Measurements from ENCODE around the gene HMCES.

The HMCES gene

DNA sequence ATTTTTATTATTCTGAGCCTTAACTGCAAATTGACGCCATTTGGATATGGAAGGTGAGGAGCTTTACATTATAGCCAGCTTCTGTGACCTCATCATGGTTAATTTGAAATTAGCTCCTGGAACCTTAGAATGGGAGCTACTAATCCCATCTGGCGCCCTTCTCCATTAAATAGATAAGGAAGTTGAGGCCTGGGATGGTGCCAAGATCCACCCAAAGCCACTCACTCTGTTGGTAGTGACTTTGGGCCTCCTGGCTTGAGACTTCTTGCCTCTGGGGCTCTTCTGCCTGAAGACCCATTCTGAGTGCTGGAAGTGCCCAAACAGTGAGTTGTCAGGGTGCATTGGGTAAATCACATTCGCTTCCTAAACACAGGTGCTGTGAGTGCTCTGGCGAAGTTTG, 12.0 kb upstream of the HMCES start:
- no peak for DNase-seq (ENCODE audit: low read depth, low spot score)
- in situ Hi-C loops (cut with HindIII; ENCODE audit: low sequenced_read_pairs) = no loop called here

DNA sequence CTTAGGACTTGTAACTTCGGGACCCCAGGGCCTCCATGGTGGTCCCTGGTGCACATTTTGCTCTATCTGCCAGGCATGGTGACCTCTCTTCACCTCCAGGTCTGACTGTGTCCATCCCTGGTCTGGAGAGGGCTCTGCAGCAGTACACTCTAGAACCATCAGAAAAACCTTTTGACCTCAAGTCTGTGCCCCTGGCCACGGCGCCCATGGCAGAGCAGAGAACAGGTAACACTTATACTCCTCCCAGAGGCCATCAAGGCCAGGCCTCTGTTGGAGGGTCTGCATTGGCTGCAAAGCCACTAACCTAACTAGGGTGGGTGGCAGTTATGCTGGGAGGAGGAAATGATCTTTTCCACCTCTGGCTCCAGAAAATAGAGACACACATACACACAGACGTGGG, 10.3 kb upstream of the HMCES start:
- no peak for DNase-seq (ENCODE audit: low read depth, low spot score)
- H3K4me3 ChIP-seq (ENCODE audit: low read depth, low read length) = no peak overlapping the region
- TF ChIP-seq, protein P1, sequence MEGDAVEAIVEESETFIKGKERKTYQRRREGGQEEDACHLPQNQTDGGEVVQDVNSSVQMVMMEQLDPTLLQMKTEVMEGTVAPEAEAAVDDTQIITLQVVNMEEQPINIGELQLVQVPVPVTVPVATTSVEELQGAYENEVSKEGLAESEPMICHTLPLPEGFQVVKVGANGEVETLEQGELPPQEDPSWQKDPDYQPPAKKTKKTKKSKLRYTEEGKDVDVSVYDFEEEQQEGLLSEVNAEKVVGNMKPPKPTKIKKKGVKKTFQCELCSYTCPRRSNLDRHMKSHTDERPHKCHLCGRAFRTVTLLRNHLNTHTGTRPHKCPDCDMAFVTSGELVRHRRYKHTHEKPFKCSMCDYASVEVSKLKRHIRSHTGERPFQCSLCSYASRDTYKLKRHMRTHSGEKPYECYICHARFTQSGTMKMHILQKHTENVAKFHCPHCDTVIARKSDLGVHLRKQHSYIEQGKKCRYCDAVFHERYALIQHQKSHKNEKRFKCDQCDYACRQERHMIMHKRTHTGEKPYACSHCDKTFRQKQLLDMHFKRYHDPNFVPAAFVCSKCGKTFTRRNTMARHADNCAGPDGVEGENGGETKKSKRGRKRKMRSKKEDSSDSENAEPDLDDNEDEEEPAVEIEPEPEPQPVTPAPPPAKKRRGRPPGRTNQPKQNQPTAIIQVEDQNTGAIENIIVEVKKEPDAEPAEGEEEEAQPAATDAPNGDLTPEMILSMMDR (IDR thresholded peaks at IDR 0.05; ENCODE audit: low read depth, low read length) = no peak
- in situ Hi-C loops (cut with HindIII; ENCODE audit: low sequenced_read_pairs) = no loop called here

More for the DNA sequence above, 12.0 kb upstream of the HMCES start:
- H3K4me3 ChIP-seq (ENCODE audit: low read depth, low read length) = no peak overlapping the region
- TF ChIP-seq, protein P1 (IDR thresholded peaks at IDR 0.05; ENCODE audit: low read depth, low read length) = no peak

GRCh38 chr3:129271674-129272073, 7.0 kb upstream of the HMCES start:
- no peak for DNase-seq (ENCODE audit: low read depth, low spot score)
- TF ChIP-seq, protein P1 (IDR thresholded peaks at IDR 0.05; ENCODE audit: low read depth, low read length) = no peak
- in situ Hi-C loops (cut with HindIII; ENCODE audit: low sequenced_read_pairs) = no loop called here
- no peak overlapping the region for H3K4me3 ChIP-seq (ENCODE audit: low read depth, low read length)

DNA sequence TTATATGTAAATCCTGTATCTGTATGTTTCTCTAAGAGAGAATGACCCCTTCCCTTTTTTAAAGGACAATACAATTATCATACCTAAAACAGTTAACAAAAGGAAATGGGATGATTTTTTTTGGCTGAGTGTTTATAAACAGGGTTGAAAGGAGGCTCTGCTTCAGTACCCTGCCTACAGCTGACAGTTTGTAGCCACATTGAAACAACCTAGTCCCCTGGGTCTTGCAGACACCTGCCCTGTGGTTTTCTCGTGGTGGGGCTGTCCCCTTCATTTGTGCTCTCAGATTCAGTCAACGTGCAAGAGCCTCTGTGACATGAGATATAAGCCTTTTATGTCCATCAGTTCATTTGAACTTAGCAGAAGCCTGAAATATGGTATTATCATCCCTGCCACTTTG, 2.3 kb upstream of the HMCES start:
- no peak overlapping the region for H3K4me3 ChIP-seq (ENCODE audit: low read depth, low read length)
- no peak for DNase-seq (ENCODE audit: low read depth, low spot score)
- TF ChIP-seq, protein P1 (IDR thresholded peaks at IDR 0.05; ENCODE audit: low read depth, low read length) = no peak
- in situ Hi-C loops (cut with HindIII; ENCODE audit: low sequenced_read_pairs) = no loop called here

DNA sequence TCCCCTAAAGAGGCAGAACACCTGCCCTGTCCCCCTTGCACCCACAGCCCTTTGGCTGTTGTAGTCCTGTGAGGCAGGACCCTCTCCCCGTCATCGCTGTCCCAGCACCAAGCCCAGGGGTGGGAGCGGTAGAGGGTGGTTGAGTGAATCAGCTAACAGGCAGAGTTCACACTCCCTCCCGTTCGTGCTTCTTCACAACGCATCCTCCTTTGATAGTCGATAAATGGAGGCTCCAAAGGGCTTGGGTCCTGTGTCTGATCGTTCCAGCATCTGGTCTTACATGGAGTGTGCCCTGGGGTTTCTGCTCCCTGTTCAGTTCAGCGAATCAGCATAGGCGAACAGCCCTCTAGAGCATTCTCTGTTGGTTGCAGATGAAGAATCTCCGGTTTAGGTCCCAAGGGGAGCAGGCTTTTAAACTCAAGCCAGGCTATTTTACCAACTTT, 820 bp upstream of the HMCES start:
- in situ Hi-C loops (cut with HindIII; ENCODE audit: low sequenced_read_pairs) = no loop called here
- no peak overlapping the region for H3K4me3 ChIP-seq (ENCODE audit: low read depth, low read length)
- peak; percentile 14 for DNase-seq (ENCODE audit: low read depth, low spot score)
- TF ChIP-seq, protein P1 (IDR thresholded peaks at IDR 0.05; ENCODE audit: low read depth, low read length) = no peak

DNA sequence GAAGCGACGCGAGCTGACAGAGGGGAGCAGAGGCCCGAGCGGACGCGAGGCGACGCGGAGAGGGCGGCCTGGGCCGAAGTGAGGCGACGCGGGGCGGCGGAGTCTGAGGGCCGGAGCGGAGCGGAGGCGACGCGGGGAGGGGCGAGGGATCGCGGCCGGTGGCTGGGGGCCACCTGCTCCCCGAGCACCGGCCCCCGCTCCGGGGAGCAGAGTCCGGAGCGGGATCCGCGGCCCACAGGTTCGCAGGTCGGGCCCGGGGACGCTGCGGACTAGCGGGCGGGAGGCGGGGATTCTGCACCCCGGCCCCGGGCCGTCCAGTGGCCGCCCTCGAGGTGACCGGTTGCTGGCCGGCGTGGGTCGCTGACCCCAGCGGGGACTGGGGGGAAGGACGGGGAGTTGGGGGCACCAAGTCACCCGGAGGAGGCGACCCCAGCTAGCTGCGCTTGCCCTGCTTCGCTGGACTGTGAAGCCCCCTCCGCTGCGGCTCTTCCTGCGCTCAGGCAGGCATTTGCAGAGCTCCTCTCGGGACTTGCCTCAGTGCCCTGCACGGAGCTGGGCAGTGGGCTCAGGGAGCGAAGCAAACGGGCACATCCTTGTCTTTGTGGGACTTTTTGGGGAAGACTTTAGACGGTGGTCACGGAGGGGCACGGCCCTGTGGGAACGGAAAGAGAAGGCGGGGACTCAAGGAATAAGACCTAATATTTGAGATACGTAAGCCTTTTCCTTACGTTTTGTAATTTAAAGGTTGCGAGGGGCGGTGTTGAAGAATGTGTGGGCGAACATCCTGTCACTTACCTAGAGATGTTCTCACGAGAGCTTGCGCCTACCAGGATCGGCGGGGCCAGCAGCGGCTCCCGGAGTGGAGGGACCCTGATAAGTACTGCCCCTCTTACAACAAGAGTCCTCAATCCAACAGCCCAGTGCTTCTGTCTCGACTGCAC, 566 bp downstream of the HMCES start:
- TF ChIP-seq, protein P1 (IDR thresholded peaks at IDR 0.05; ENCODE audit: low read depth, low read length) = no peak
- peak overlapping the region; percentile 83 for H3K4me3 ChIP-seq (ENCODE audit: low read depth, low read length)
- in situ Hi-C loops (cut with HindIII; ENCODE audit: low sequenced_read_pairs) = no loop called here
- peak; percentile 68 for DNase-seq (ENCODE audit: low read depth, low spot score)

All from astrocyte of the spinal cord (primary cell).